Tibial artery (tissue), 4 donors: ENCODE measurements around the gene ARRB2.
A peak's percentile ranks its signal among the peaks of the same experiment; 100 is the strongest.
"Not testable (repeated sequence)": the region's sequence is repeated elsewhere in the genome, so short reads cannot be mapped to it uniquely, and the experiment has no call there.

ENCODE experiments used
- DNase-seq, 2 donors: peaks; one replicate each; pipeline ENCODE4 v3.0.0-alpha.2; 2019
- H3K27ac ChIP-seq, 2 donors: fragments of 200-600 bp; sonication (generic) in 1 of 2; 1 replicate in 1 of 2; 2 replicates in 1 of 2; pipeline ENCODE4 v1.5.1; 2018 to 2019; ENCODE audit warnings: mild to moderate bottlenecking in 1 of 2
- H3K27me3 ChIP-seq, 2 donors: fragments of 200-600 bp; sonication (generic) in 1 of 2; one replicate each; pipeline versions ENCODE4 v1.5.1 to v1.6.0; 2016 to 2019
- H3K36me3 ChIP-seq, 3 donors: fragments of 200-600 bp; sonication (generic) in 2 of 3; one replicate each; pipeline ENCODE4 v1.5.1; 2016 to 2019; ENCODE audit warnings: mild to moderate bottlenecking in 2 of 3
- H3K4me1 ChIP-seq, 4 donors: fragments of 200-600 bp; sonication (generic) in 2 of 4; 1 replicate in 3 of 4; 2 replicates in 1 of 4; pipeline ENCODE4 v1.5.1; 2016 to 2019
- H3K4me3 ChIP-seq, 2 donors: fragments of 200-600 bp; sonication (generic) in 1 of 2; 1 replicate in 1 of 2; 2 replicates in 1 of 2; pipeline ENCODE4 v1.5.1; 2018 to 2019; ENCODE audit warnings: mild to moderate bottlenecking in 2 of 2
- H3K9me3 ChIP-seq, 3 donors: fragments of 200-600 bp; sonication (generic) in 1 of 3; one replicate each; pipeline ENCODE4 v1.5.1; 2016 to 2019
- intact Hi-C: fragments of 100-400 bp; cut with DNase I; formaldehyde crosslinking; loops from one replicate; pipeline ENCODE4 v1.15.0; 2023; ENCODE audit warnings: low total_unique reads
- TF ChIP-seq, protein P1 (sequence below), 2 experiments: fragments of 200-600 bp in 1 of 2; fragments of 450-650 bp in 1 of 2; IDR thresholded peaks; one replicate each; pipeline ENCODE4 v1.5.1; 2017 to 2019; ENCODE audit warnings: antibody characterized with exemption in 2 of 2, mild to moderate bottlenecking in 1 of 2, moderate library complexity in 1 of 2

ARRB2 gene

DNA sequence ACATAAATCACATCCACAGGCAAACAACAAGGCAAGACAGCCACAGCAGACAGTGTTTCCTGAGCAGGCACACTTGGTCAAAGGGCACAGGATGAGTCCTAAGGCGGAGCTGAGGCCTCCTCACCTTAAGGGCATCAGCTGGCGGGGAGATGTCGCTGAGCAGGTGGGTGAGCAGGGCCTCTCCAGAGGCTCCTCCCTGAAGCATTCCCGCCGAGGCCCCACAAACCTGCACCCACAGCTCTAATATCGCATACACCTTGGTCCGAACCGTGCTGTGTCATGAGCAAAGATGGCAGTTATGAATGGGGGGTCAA is 35.8 kb upstream of the ARRB2 start:
- Histone ChIP-seq H3K27ac (no peak overlapping the region), H3K4me3 (no peak overlapping the region), H3K4me1 (peaks cover 0 to 3% (median 0%) of the 10 kb centered on the region in 4 donors), H3K27me3 (no peaks in the 10 kb centered on the region), H3K36me3 (peaks cover 56 to 97% (median 83%) of the 10 kb centered on the region in 3 donors), H3K9me3 (no peaks in the 10 kb centered on the region)
- no peak for DNase-seq
- intact Hi-C loops: no loop called here
- TF ChIP-seq, protein P1, sequence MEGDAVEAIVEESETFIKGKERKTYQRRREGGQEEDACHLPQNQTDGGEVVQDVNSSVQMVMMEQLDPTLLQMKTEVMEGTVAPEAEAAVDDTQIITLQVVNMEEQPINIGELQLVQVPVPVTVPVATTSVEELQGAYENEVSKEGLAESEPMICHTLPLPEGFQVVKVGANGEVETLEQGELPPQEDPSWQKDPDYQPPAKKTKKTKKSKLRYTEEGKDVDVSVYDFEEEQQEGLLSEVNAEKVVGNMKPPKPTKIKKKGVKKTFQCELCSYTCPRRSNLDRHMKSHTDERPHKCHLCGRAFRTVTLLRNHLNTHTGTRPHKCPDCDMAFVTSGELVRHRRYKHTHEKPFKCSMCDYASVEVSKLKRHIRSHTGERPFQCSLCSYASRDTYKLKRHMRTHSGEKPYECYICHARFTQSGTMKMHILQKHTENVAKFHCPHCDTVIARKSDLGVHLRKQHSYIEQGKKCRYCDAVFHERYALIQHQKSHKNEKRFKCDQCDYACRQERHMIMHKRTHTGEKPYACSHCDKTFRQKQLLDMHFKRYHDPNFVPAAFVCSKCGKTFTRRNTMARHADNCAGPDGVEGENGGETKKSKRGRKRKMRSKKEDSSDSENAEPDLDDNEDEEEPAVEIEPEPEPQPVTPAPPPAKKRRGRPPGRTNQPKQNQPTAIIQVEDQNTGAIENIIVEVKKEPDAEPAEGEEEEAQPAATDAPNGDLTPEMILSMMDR (IDR thresholded peaks at IDR 0.05): no peak

DNA sequence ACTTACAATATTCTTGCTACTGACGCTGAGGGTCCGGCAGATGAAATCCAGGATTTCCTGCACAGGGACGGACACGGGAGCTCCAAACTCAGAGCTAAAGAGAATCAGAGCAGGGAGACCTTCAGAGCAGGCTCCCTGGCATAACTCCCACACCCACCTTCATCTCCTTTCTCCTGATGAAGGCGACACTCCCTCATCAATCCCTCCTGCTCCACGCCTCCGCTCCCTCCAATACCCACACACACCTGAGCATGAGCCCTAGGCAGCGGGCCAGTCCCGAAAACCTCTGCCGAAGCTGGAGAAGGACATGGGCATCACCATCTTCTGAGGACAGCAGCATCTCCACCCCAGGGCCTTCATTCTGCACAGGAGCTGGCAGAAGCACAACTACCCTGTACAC is 34.6 kb upstream of the ARRB2 start:
- TF ChIP-seq, protein P1 (IDR thresholded peaks at IDR 0.05): no peak
- intact Hi-C loops: no loop called here
- DNase-seq: no peak
- H3K27me3 ChIP-seq: no peaks in the 10 kb centered on the region
- no peaks in the 10 kb centered on the region for H3K9me3 ChIP-seq
- no peak overlapping the region for H3K27ac ChIP-seq
- peaks cover 0 to 3% (median 0%) of the 10 kb centered on the region in 4 donors for H3K4me1 ChIP-seq
- H3K36me3 ChIP-seq: peaks cover 60 to 100% (median 92%) of the 10 kb centered on the region in 3 donors
- H3K4me3 ChIP-seq: no peak overlapping the region

DNA sequence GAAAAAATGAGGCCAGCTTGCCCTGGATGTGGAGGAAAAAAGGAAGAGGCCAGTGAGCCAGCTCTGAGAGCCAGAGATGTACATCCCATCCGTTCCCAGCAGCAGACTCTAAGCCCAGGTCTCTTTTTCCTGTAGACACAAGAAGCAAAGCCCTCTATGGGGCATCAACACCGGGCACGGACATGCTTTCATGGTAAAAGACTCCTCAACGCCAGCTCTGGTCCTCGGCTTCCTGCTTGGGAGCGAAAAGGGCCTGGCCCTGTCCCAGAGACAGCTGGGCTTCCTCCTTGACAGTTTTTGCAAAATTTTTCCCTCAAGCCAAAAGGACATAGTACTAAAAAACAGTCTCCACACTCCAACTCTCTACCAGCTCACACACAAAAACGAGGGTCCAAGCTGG is 33.6 kb upstream of the ARRB2 start:
- H3K27me3 ChIP-seq: no peaks in the 10 kb centered on the region
- intact Hi-C loops: no loop called here
- DNase-seq: no peak
- no peak overlapping the region for H3K4me3 ChIP-seq
- peaks cover 0 to 3% (median 0%) of the 10 kb centered on the region in 4 donors for H3K4me1 ChIP-seq
- no peak overlapping the region for H3K27ac ChIP-seq
- peaks cover 66 to 100% (median 92%) of the 10 kb centered on the region in 3 donors for H3K36me3 ChIP-seq
- TF ChIP-seq, protein P1 (IDR thresholded peaks at IDR 0.05): no peak
- no peaks in the 10 kb centered on the region for H3K9me3 ChIP-seq

DNA sequence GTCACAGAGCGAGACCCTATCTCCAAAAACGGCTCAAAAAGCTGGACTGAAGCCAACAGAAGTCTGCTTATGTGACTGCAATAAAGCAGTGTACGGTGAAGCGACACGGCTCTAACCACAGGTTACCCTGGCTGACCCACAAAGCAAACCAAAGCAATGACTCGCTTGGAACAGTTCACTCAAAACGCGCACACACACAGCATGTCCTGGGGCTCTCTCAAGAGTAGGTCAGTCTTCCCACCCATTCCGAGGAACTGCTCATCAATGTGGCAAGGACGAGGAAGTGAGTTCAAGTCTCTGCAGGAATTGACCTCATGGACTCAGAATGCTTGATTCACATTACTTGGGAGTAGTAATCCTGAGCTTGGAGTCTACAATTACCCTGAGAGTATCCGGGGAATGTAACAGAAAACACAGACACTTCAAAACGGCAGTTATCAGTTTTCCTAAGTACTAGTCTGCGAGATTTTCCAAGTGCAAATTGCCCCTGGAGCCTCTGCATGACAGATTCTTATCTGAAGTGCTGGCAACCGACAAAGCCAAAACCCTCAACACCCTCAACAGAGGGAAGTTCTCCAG is 31.9 kb upstream of the ARRB2 start:
- intact Hi-C loops: no loop called here
- Histone ChIP-seq H3K4me1 (peaks cover 0 to 3% (median 0%) of the 10 kb centered on the region in 4 donors), H3K4me3 (no peak overlapping the region), H3K27ac (no peak overlapping the region), H3K27me3 (no peaks in the 10 kb centered on the region), H3K9me3 (no peaks in the 10 kb centered on the region), H3K36me3 (peaks cover 60 to 95% (median 87%) of the 10 kb centered on the region in 3 donors)
- no peak for DNase-seq
- TF ChIP-seq, protein P1 (IDR thresholded peaks at IDR 0.05): no peak

DNA sequence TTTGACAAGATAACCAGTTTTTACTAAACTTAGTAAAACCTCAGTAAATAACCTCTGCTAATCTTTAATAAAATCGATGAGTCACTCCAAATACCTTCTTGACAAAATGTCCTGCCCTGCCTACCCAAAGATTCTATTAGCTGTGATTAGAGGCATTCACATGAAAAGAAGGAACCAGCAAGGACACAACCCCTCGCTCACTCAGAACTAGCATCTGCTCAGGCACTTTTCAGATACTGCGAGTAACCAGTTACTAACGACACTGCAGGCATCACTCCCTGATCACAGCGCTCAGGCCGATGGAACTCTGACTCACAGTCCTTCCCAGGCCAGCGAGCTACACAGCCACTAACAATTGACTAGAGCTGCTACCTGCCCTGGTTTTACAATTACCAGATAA is 30.8 kb upstream of the ARRB2 start:
- H3K4me1 ChIP-seq: peaks cover 0 to 3% (median 0%) of the 10 kb centered on the region in 4 donors
- TF ChIP-seq, protein P1 (IDR thresholded peaks at IDR 0.05): no peak
- H3K27ac ChIP-seq: no peak overlapping the region
- intact Hi-C loops: no loop called here
- DNase-seq: no peak
- no peaks in the 10 kb centered on the region for H3K9me3 ChIP-seq
- peaks cover 49 to 85% (median 75%) of the 10 kb centered on the region in 3 donors for H3K36me3 ChIP-seq
- H3K27me3 ChIP-seq: no peaks in the 10 kb centered on the region
- no peak overlapping the region for H3K4me3 ChIP-seq

DNA sequence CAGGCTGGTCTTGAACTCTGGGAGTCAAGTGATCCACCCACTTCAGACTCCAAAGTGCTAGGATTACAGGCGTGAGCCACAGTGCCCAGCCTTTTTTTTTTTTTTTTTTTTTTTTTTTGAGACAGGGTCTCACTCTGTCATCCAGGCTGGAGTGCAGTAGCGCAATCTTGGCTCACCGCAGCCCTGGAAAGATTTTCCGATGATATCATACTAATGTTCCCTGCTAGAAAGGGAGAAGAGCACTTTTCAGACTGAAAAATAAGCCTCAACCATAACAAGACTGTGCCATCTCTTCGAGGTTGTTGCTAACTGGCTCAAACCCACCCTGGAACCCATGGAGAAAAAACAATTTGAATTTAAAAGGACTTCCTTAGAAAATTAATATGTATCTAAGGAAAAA is 26.7 kb upstream of the ARRB2 start:
- DNase-seq: peak in 1 of 2 donors; percentile 27
- peak overlapping the region in 1 of 2 donors; percentile 37 for H3K27ac ChIP-seq
- H3K4me1 ChIP-seq, H3K9me3 ChIP-seq, H3K27me3 ChIP-seq, intact Hi-C loops, H3K4me3 ChIP-seq: not testable (repeated sequence)
- H3K36me3 ChIP-seq: peaks cover 30 to 72% (median 56%) of the 10 kb centered on the region in 3 donors

DNA sequence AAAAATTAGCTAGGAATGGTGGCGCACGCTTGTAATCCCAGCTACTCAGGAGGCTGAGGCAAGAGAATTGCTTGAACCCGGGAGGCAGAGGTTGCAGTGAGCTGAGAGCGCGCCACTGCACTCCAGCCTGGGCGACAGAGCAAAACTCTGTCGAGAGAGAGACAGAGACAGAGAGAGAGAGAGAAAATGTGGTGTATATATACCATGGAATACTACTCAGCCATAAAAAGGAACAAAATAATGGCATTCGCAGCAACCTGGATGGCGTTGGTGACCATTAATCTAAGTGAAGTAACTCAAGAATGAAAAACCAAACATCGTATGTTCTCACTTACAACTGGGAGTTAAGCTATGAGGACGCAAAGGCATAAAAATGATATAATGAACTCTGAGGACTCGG is 20.6 kb upstream of the ARRB2 start:
- H3K27ac ChIP-seq, intact Hi-C loops, DNase-seq, H3K9me3 ChIP-seq, H3K27me3 ChIP-seq, H3K4me3 ChIP-seq, H3K4me1 ChIP-seq: not testable (repeated sequence)
- H3K36me3 ChIP-seq: peaks cover 15 to 51% (median 33%) of the 10 kb centered on the region in 3 donors
